SIG-M5 treated with dmso at 0.1 percent for 504 hours (cell line): ENCODE measurements around the gene KRTAP5-10.
A peak's percentile ranks its signal among the peaks of the same experiment; 100 is the strongest.
"Not testable (repeated sequence)": the region's sequence is repeated elsewhere in the genome, so short reads cannot be mapped to it uniquely, and the experiment has no call there.

Source experiments
- DNase-seq: peaks from one replicate; lab custom pipeline; 2025; ENCODE audit not compliant: unreplicated experiment; lab: John Stamatoyannopoulos, UW

KRTAP5-10 gene

DNA sequence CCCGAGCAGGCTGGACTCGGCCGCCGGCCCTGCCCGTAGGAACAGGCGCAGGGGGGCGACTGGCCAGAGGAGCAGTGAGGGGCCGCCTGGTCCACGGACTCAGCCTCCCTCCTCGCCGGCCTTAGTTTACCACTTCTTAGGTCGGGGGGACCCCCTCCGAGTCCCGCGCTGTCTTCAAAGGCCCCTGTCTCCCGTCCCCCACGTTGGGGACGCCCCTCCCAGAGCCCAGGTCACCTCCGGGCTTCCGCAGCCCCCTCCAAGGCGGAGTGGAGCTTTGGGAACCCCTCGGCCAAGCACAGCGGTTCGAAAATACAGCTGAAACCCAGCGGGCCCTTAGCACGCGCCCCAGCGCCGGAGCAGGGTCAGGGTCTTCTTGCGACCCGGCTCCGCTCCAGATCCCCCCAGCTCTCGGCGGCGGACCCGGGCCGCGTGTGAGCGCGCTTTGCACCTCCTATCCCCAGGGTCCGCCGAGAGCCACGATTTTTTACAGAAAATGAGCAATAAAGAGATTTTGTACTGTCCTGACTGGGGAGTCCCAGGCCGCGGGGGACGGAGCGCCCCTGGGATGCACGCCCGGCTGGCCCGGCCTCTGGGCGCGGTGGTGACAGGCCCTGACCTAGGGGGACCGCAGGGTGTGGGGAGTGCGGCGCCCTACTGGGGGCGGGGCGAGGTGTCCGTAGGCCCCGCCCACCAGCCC is 42.3 kb downstream of the KRTAP5-10 start:
- not testable (repeated sequence) for DNase-seq

- not testable (repeated sequence) for DNase-seq
Observed at GRCh38 chr11:71608272-71608671, 42.9 kb downstream of the KRTAP5-10 start.

- DNase-seq, result not testable (repeated sequence)
Observed at GRCh38 chr11:71611218-71611910, 46.0 kb downstream of the KRTAP5-10 start.

DNA sequence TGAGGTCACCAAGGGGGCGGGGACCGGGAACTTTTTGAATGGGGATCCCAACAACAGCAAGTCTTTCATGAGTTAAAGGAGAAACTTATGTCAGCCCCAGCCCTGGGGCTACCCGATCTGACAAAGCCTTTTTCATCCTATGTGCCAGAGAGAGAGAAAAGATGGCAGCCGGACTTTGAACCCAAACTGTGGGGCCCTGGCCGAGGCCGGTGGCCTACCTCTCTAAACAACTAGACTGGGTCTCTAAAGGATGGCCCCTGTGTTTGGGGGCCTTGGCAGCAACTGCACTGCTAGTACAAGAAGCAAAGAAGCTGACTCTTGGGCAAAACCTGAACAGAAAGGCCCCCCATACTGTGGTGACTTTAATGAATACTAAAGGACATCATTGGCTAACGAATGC is 48.6 kb downstream of the KRTAP5-10 start:
- not testable (repeated sequence) for DNase-seq

DNA sequence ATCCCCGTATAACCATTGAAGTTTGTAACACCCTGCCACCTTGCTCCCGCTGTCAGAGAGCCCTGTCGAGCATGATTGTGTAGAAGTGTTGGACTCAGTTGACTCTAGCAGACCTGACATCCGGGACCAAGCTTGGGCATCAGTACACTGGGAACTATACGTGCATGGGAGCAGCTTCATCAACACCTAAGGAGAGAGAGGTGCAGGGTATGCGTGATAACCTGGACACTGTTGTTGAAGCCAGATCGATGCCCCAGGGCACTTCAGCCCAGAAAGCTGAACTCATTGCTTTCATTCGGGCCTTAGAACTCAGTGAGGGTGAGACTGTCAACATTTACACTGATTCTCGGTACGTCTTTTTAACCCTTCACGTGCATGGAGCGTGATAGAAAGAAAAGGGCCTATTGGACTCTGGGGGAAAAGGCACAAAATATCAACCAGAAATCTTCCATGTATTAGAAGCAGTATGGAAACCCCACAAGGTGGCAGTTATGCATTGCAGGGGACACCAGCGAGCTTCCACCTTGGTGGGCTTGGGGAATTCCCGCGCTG is 49.1 kb downstream of the KRTAP5-10 start:
- not testable (repeated sequence) for DNase-seq

- peak; percentile 9 for DNase-seq
Observed at GRCh38 chr11:71615003-71615402, 49.6 kb downstream of the KRTAP5-10 start.
